H1 (cell line): ENCODE measurements around the gene CD276. TPM values are rescaled to one million over a fixed set of nuclear protein-coding genes. Genes with fewer than 3 reads are reported as not detected.

Experiments used
- CTCF ChIA-PET: fragments of 300-600 bp; sonication (Branson Sonifier 250); formaldehyde crosslinking; loops from one replicate; lab custom pipeline; 2021; ENCODE audit not compliant: partially characterized antibody; lab: Charles Lee
- POLR2A ChIA-PET: fragments of 300-600 bp; sonication (Branson Sonifier 250); formaldehyde crosslinking; loops from one replicate; lab custom pipeline; 2021; ENCODE audit warnings: inconsistent platforms; ENCODE audit not compliant: partially characterized antibody; lab: Charles Lee
- DNase-seq, 2 experiments: peaks; one replicate each; pipeline versions ENCODE4 v3.0.0 to v3.0.0-alpha.2; 2010 to 2022; ENCODE audit warnings: low spot score in 2 of 2, low read depth in 1 of 2, mixed read lengths in 1 of 2
- FAIRE-seq: peaks from 2 replicates; lab custom pipeline; 2011; peaks lifted over from hg19 to GRCh38; lab: Jason Lieb, UNC
- H2AFZ ChIP-seq: 2 replicates; pipeline ENCODE4 v1.8.1; 2012; ENCODE audit warnings: low read length, inconsistent platforms
- H2AK5ac ChIP-seq: 2 replicates; pipeline ENCODE4 v1.6.1; 2013; ENCODE audit warnings: low read depth, low read length
- H2BK120ac ChIP-seq: replicated peaks from 2 replicates; pipeline ENCODE3; 2013; ENCODE audit warnings: low read depth, low read length, inconsistent platforms
- H2BK12ac ChIP-seq: 2 replicates; pipeline ENCODE4 v1.6.1; 2013; ENCODE audit warnings: low read depth, low read length
- H2BK15ac ChIP-seq: 2 replicates; pipeline ENCODE4 v1.6.1; 2013; ENCODE audit warnings: low read length
- H2BK20ac ChIP-seq: 2 replicates; pipeline ENCODE4 v1.6.1; 2013; ENCODE audit warnings: low read length
- H2BK5ac ChIP-seq: 2 replicates; pipeline ENCODE4 v1.6.1; 2013; ENCODE audit warnings: low read depth, low read length
- H3K14ac ChIP-seq: 2 replicates; pipeline ENCODE4 v1.6.1; 2013; ENCODE audit warnings: inconsistent platforms; ENCODE audit not compliant: insufficient read length
- H3K18ac ChIP-seq: 2 replicates; pipeline ENCODE4 v1.6.1; 2013; ENCODE audit warnings: low read length; ENCODE audit errors: extremely low read depth
- H3K23ac ChIP-seq: 2 replicates; pipeline ENCODE4 v1.6.1; 2013; ENCODE audit warnings: inconsistent platforms; ENCODE audit not compliant: insufficient read length
- H3K23me2 ChIP-seq: 2 replicates; pipeline ENCODE4 v1.6.1; 2013; ENCODE audit warnings: low read depth, low read length
- H3K27ac ChIP-seq: 2 replicates; pipeline ENCODE4 v1.6.1; 2011; ENCODE audit warnings: low read depth, low read length, inconsistent platforms
- H3K27me3 ChIP-seq, 4 experiments: replicated peaks in 1 of 4; 1 replicate in 1 of 4; 2 replicates in 3 of 4; pipeline versions ENCODE4 v1.6.1 to v1.8.1; 2011 to 2013; ENCODE audit warnings: low read length in 3 of 4, mild to moderate bottlenecking in 3 of 4, inconsistent platforms in 2 of 4, mixed read lengths in 2 of 4, moderate library complexity in 1 of 4; ENCODE audit not compliant: control insufficient read depth in 3 of 4, insufficient read depth in 3 of 4; ENCODE audit errors: extremely low read depth in 1 of 4
- H3K36me3 ChIP-seq, 4 experiments: 2 replicates each; pipeline versions ENCODE4 v1.6.1 to v1.8.1; 2011 to 2013; ENCODE audit warnings: mild to moderate bottlenecking in 4 of 4, low read length in 3 of 4, moderate library complexity in 2 of 4, control low read depth in 1 of 4, inconsistent platforms in 1 of 4; ENCODE audit not compliant: insufficient read depth in 4 of 4, control insufficient read depth in 2 of 4
- H3K4ac ChIP-seq: replicated peaks from 2 replicates; pipeline ENCODE3; 2013; ENCODE audit warnings: low read length, low read depth, mixed read lengths, inconsistent platforms; ENCODE audit not compliant: insufficient read length
- H3K4me1 ChIP-seq, 4 experiments: replicated peaks in 1 of 4; 1 replicate in 1 of 4; 2 replicates in 3 of 4; pipeline versions ENCODE4 v1.6.1 to v1.8.1; 2011 to 2013; ENCODE audit warnings: low read length in 3 of 4, inconsistent platforms in 2 of 4, mixed read lengths in 1 of 4; ENCODE audit not compliant: insufficient read depth in 4 of 4, control insufficient read depth in 3 of 4
- H3K4me2 ChIP-seq, 2 experiments: 2 replicates each; pipeline versions ENCODE4 v1.6.1 to v1.8.1; 2011 to 2013; ENCODE audit warnings: low read depth in 2 of 2, low read length in 2 of 2, control low read depth in 1 of 2, inconsistent platforms in 1 of 2, mild to moderate bottlenecking in 1 of 2; ENCODE audit not compliant: insufficient read depth in 1 of 2
- H3K4me3 ChIP-seq, 4 experiments: fragments of 200-600, 300-600 bp in 1 of 4; sonication (generic), shearing (Covaris generic), sonication (Bioruptor Twin) in 1 of 4; 2 replicates each; pipeline versions ENCODE4 v1.5.1 to v1.8.1; 2011 to 2016; ENCODE audit warnings: low read length in 4 of 4, low read depth in 3 of 4, control low read depth in 2 of 4, inconsistent platforms in 2 of 4, mild to moderate bottlenecking in 2 of 4, mixed read lengths in 1 of 4, moderate library complexity in 1 of 4; ENCODE audit not compliant: insufficient read depth in 2 of 4; ENCODE audit errors: extremely low read depth in 1 of 4
- H3K56ac ChIP-seq: replicated peaks from 2 replicates; pipeline ENCODE3; 2013; ENCODE audit warnings: low read depth, mild to moderate bottlenecking, mixed read lengths, low read length, inconsistent platforms; ENCODE audit not compliant: insufficient read length
- H3K79me1 ChIP-seq: 2 replicates; pipeline ENCODE4 v1.6.1; 2013; ENCODE audit warnings: low read depth, low read length, control low read depth
- H3K79me2 ChIP-seq, 2 experiments: 2 replicates each; pipeline versions ENCODE4 v1.6.1 to v1.8.1; 2012 to 2013; ENCODE audit warnings: low read length in 2 of 2, mild to moderate bottlenecking in 2 of 2, inconsistent platforms in 1 of 2; ENCODE audit not compliant: insufficient read depth in 2 of 2, control insufficient read depth in 1 of 2
- H3K9ac ChIP-seq, 4 experiments: replicated peaks in 1 of 4; 1 replicate in 1 of 4; 2 replicates in 3 of 4; pipeline versions ENCODE4 v1.6.1 to v1.8.1; 2011 to 2013; ENCODE audit warnings: low read depth in 3 of 4, low read length in 3 of 4, control low read depth in 2 of 4, mild to moderate bottlenecking in 2 of 4, moderate library complexity in 2 of 4, inconsistent platforms in 1 of 4; ENCODE audit errors: extremely low read depth in 1 of 4
- H3K9me3 ChIP-seq, 2 experiments: 2 replicates each; pipeline versions ENCODE4 v1.6.1 to v1.8.1; 2012 to 2013; ENCODE audit warnings: mild to moderate bottlenecking in 2 of 2, moderate library complexity in 2 of 2, control low read depth in 1 of 2, inconsistent platforms in 1 of 2, low read depth in 1 of 2, low read length in 1 of 2, mixed read lengths in 1 of 2; ENCODE audit not compliant: insufficient read depth in 2 of 2
- H4K20me1 ChIP-seq, 2 experiments: replicated peaks in 1 of 2; 2 replicates each; pipeline versions ENCODE3 to v1.8.1; 2011 to 2013; ENCODE audit warnings: inconsistent platforms in 2 of 2, low read length in 2 of 2, mild to moderate bottlenecking in 1 of 2; ENCODE audit not compliant: insufficient read depth in 2 of 2, control insufficient read depth in 1 of 2
- H4K5ac ChIP-seq: 2 replicates; pipeline ENCODE4 v1.6.1; 2013; ENCODE audit warnings: low read length, low read depth, mixed read lengths, inconsistent platforms; ENCODE audit not compliant: insufficient read length
- H4K8ac ChIP-seq: 2 replicates; pipeline ENCODE4 v1.8.0; 2013; ENCODE audit warnings: mild to moderate bottlenecking, moderate library complexity, low read length, inconsistent platforms; ENCODE audit not compliant: insufficient read depth; ENCODE audit errors: extremely low read depth
- H4K91ac ChIP-seq: replicated peaks from 2 replicates; pipeline ENCODE3; 2013; ENCODE audit warnings: low read length, mixed read lengths, inconsistent platforms; ENCODE audit not compliant: insufficient read length
- HDAC6 ChIP-seq: IDR thresholded peaks from one replicate; pipeline ENCODE4 v1.7.1; 2012; ENCODE audit warnings: low read depth, mild to moderate bottlenecking, inconsistent platforms, low read length, moderate library complexity
- MAFK ChIP-seq: IDR thresholded peaks from 2 replicates; pipeline ENCODE4 v1.6.1; 2012; ENCODE audit warnings: low read depth, mild to moderate bottlenecking, improper control_type of control experiment, low read length
- TBP ChIP-seq: IDR thresholded peaks from 2 replicates; pipeline ENCODE4 v1.6.1; 2011; ENCODE audit warnings: low read depth, low read length, improper control_type of control experiment
- TCF12 ChIP-seq: IDR thresholded peaks from 2 replicates; pipeline ENCODE4 v1.6.1; 2011; ENCODE audit warnings: low read depth, mild to moderate bottlenecking, low read length
- polyA plus RNA-seq, 7 experiments: library from polyadenylated mRNA; depleted of rRNA in 3 of 7; stranded (reverse) in 5 of 7; unstranded in 2 of 7; fragments of >200 nt in 5 of 7; fragments of 200-250 nt in 2 of 7; gene quantifications; 1 replicate in 5 of 7; 2 replicates in 1 of 7; 4 replicates in 1 of 7; pipeline versions ENCODE4 v1.2.1 to v1.2.3, GENCODE V29; 2011 to 2013; ENCODE audit warnings: missing spikeins in 2 of 7, mixed read lengths in 2 of 7
- total RNA-seq: library from RNA; stranded (reverse); fragmentation: NEBNext Ultra II Directional; extraction: Animal tissue kit (Norgen Biotek cat#: 25700); gene quantifications from 2 replicates; pipeline ENCODE4 v1.2.1, GENCODE V29; 2021

CD276 gene
- total and polyA plus RNA-seq, 2 of the 8 experiments (the other 6 are each of a cell fraction or from before 2014, with no cell fraction given), result 156 to 158 TPM

DNA sequence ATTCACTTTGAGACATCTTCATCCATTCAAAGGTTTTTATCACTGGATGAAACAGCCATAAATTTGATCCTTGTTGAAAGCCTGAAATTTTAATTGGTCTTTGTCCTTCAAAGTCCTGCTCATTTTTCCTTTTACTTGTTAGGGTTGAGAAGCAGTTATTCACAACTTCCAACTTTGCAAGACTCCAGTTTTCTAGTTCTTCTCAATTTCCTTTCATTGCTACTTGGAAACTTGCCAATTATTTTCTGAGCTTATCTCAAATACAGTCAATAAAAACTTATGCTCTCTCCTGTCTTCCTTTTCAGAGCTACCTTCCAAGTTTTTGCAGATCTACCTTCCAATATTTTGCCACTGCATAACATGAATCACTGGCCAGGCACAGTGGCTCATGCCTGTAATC is 23.7 kb upstream of the CD276 start:
- Histone ChIP-seq H3K56ac (no peak overlapping the region), H2BK15ac (no peak overlapping the region), H4K91ac (no peak overlapping the region), H3K4me2 (no peak overlapping the region), H2BK12ac (no peak overlapping the region), H4K20me1 (no peaks in the 10 kb centered on the region), H3K79me2 (no peaks in the 10 kb centered on the region), H3K9me3 (no peaks in the 10 kb centered on the region), H2BK120ac (no peak overlapping the region), H3K79me1 (no peaks in the 10 kb centered on the region), H2BK20ac (no peak overlapping the region), H4K5ac (no peak overlapping the region), H3K18ac (no peak overlapping the region), H2AK5ac (no peak overlapping the region), H3K23ac (no peak overlapping the region), H2BK5ac (no peak overlapping the region), H3K27ac (no peak overlapping the region), H3K36me3 (no peaks in the 10 kb centered on the region), H3K27me3 (0 out of 7 replicates have a peak, but pooled peaks cover 0 to 2% (median 0%) of the 10 kb centered on the region in 4 experiments), H3K4me1 (no peaks in the 10 kb centered on the region), H3K23me2 (no peaks in the 10 kb centered on the region), H3K14ac (no peak overlapping the region), H3K4me3 (no peak overlapping the region), H3K9ac (no peak overlapping the region), H3K4ac (no peak overlapping the region), H4K8ac (no peak overlapping the region), H2AFZ (no peak overlapping the region)
- POLR2A ChIA-PET, result no interaction called here
- no peak for DNase-seq
- CTCF ChIA-PET, result interaction anchor here (1.0 to 1.9 kb wide), 5 partner anchors 10 to 44 kb away, joined by 3 to 11 read pairs (median 6); no protein-coding TSS in a partner anchor
- FAIRE-seq, result no peak
- TF ChIP-seq MAFK, result no peak
- no peak for TF ChIP-seq HDAC6
- no peak for TF ChIP-seq TBP
- no peak for TF ChIP-seq TCF12
